T-helper 9 cell (primary cell): ENCODE results near the gene GPS1.

Experiments
- DNase-seq: peaks from one replicate; pipeline ENCODE4 v3.0.0-alpha.2; 2020

Gene GPS1

GRCh38 chr17:82014971-82015310 lies 36.8 kb upstream of the GPS1 start:
- no peak for DNase-seq

- no peak for DNase-seq
Measured at GRCh38 chr17:82015311-82015971, 36.3 kb upstream of the GPS1 start.

- no peak for DNase-seq
Measured at GRCh38 chr17:82016061-82016874, 35.4 kb upstream of the GPS1 start.

GRCh38 chr17:82016875-82017459 lies 34.7 kb upstream of the GPS1 start:
- no peak for DNase-seq

- DNase-seq, result no peak
Measured at GRCh38 chr17:82017612-82018151, 34.0 kb upstream of the GPS1 start.

GRCh38 chr17:82018152-82018988 lies 33.3 kb upstream of the GPS1 start:
- DNase-seq, result no peak

GRCh38 chr17:82018989-82019689 lies 32.6 kb upstream of the GPS1 start:
- DNase-seq, result no peak

GRCh38 chr17:82019690-82020571 lies 31.8 kb upstream of the GPS1 start:
- DNase-seq, result peak; percentile 59

GRCh38 chr17:82020572-82021106 lies 31.1 kb upstream of the GPS1 start:
- DNase-seq, result no peak

- DNase-seq, result peak; percentile 27
Measured at GRCh38 chr17:82021107-82021899, 30.4 kb upstream of the GPS1 start.

- DNase-seq, result no peak
Measured at GRCh38 chr17:82021900-82022309, 29.8 kb upstream of the GPS1 start.

- DNase-seq, result no peak
Measured at GRCh38 chr17:82022310-82022980, 29.3 kb upstream of the GPS1 start, which contains the start of gene CENPX. Gene CENPX, minus strand, starts transcription at chr17:82022878. Its CDS starts 17 bp downstream, at chr17:82022861.

GRCh38 chr17:82022981-82023446 lies 28.7 kb upstream of the GPS1 start, which contains the start of gene LRRC45:
Gene LRRC45, plus strand, starts transcription at chr17:82023305. Its CDS starts 339 bp downstream, at chr17:82023644.
- peak; percentile 99 for DNase-seq

- no peak for DNase-seq
Measured at GRCh38 chr17:82023447-82024241, 28.1 kb upstream of the GPS1 start.

GRCh38 chr17:82024859-82025258 lies 26.8 kb upstream of the GPS1 start:
- no peak for DNase-seq

- DNase-seq, result no peak
Measured at GRCh38 chr17:82025401-82026107, 26.1 kb upstream of the GPS1 start.

- DNase-seq, result no peak
Measured at GRCh38 chr17:82028246-82028645, 23.5 kb upstream of the GPS1 start.
